Loucy (cell line): ENCODE measurements around the gene TMEM232.

Experiments used
- H2AFZ ChIP-seq: fragments of 200-600 bp; sonication (generic); 2 replicates; pipeline ENCODE4 v1.6.0; 2016; ENCODE audit warnings: antibody characterized with exemption, mild to moderate bottlenecking, low read length, moderate library complexity
- H3F3A ChIP-seq: fragments of 200-600 bp; 2 replicates; pipeline ENCODE4 v1.6.0; 2016; ENCODE audit warnings: antibody characterized with exemption, low read depth, mild to moderate bottlenecking
- H3K27me3 ChIP-seq: fragments of 200-600 bp; sonication (generic); 2 replicates; pipeline ENCODE4 v1.6.1; 2014; ENCODE audit warnings: low read length, mild to moderate bottlenecking; ENCODE audit not compliant: insufficient read depth, poor library complexity, severe bottlenecking
- H3K36me3 ChIP-seq: fragments of 200-600 bp; sonication (generic); 2 replicates; pipeline ENCODE4 v1.6.1; 2016; ENCODE audit warnings: low read length; ENCODE audit not compliant: insufficient read depth
- H3K4me1 ChIP-seq: fragments of 200-600 bp; sonication (generic); 2 replicates; pipeline ENCODE4 v1.5.1; 2014; ENCODE audit warnings: low read length, mild to moderate bottlenecking; ENCODE audit not compliant: insufficient read depth, poor library complexity, severe bottlenecking
- H3K4me2 ChIP-seq: fragments of 200-600 bp; sonication (generic); 2 replicates; pipeline ENCODE4 v1.6.0; 2014; ENCODE audit warnings: antibody characterized with exemption, low read length, low read depth, mild to moderate bottlenecking; ENCODE audit not compliant: poor library complexity, severe bottlenecking
- H3K4me3 ChIP-seq: fragments of 200-600 bp; sonication (generic); 2 replicates; pipeline ENCODE4 v1.5.1; 2014; ENCODE audit warnings: low read length, mild to moderate bottlenecking, mixed read lengths; ENCODE audit not compliant: poor library complexity, severe bottlenecking
- H3K79me2 ChIP-seq: fragments of 200-600 bp; sonication (generic); 2 replicates; pipeline ENCODE4 v1.6.1; 2014; ENCODE audit warnings: low read length; ENCODE audit not compliant: insufficient read depth
- H3K9ac ChIP-seq: fragments of 200-600 bp; sonication (generic); 2 replicates; pipeline ENCODE4 v1.6.0; 2014; ENCODE audit warnings: mild to moderate bottlenecking, low read depth, low read length, moderate library complexity; ENCODE audit not compliant: poor library complexity, severe bottlenecking
- H3K9me2 ChIP-seq: fragments of 200-600 bp; sonication (generic); replicated peaks from 2 replicates; pipeline ENCODE4 v1.6.1; 2016; ENCODE audit warnings: low read depth, low read length, mixed read lengths
- H3K9me3 ChIP-seq: fragments of 200-600 bp; sonication (generic); 2 replicates; pipeline ENCODE4 v1.6.1; 2014; ENCODE audit warnings: mild to moderate bottlenecking, antibody characterized with exemption, low read length, low read depth; ENCODE audit not compliant: insufficient read depth
- H4K20me1 ChIP-seq: fragments of 200-600 bp; sonication (generic); 2 replicates; pipeline ENCODE4 v1.6.0; 2014; ENCODE audit warnings: antibody characterized with exemption, low read length, mild to moderate bottlenecking; ENCODE audit not compliant: insufficient read depth, poor library complexity, severe bottlenecking
- CTCF ChIP-seq: fragments of 200-600 bp; sonication (generic); conservative IDR thresholded peaks from 2 replicates; pipeline ENCODE4 v1.5.1; 2014; ENCODE audit warnings: mild to moderate bottlenecking, antibody characterized with exemption, low read length
- EZH2phosphoT487 ChIP-seq: fragments of 200-600 bp; IDR thresholded peaks from 2 replicates; pipeline ENCODE4 v1.6.1; 2018; ENCODE audit warnings: antibody characterized with exemption, mild to moderate bottlenecking, moderate library complexity, borderline replicate concordance

Gene TMEM232

DNA sequence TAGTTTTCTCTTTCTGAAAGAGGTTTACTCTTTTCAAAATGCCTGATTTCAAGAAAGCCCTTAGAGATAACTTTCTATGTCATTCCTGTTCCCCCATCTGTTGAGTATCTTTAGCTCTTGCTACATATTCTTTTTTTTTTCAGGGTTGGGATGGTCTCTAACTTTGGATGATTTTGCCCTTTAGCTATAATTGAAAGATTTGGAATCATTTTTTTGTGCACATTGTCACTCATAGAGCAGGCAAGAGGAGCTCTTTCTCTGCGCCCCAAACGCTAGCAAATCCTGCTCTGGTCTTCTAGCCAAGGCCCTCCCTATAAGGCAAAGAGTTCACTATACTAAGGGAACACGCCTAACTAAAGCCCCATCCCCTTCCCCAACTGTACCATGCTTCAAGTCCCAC is 316.9 kb downstream of the TMEM232 start:
- Histone ChIP-seq H4K20me1 (no peaks in the 10 kb centered on the region), H3K4me2 (no peak overlapping the region), H3K9me3 (no peaks in the 10 kb centered on the region), H3K9me2 (no peaks in the 10 kb centered on the region), H3K9ac (no peak overlapping the region), H3K79me2 (no peaks in the 10 kb centered on the region), H3F3A (no peaks in the 10 kb centered on the region), H3K36me3 (no peaks in the 10 kb centered on the region), H3K27me3 (no peaks in the 10 kb centered on the region), H3K4me1 (no peaks in the 10 kb centered on the region), H2AFZ (no peak overlapping the region), H3K4me3 (no peak overlapping the region)
- TF ChIP-seq CTCF (no peak), EZH2phosphoT487 (no peak)

DNA sequence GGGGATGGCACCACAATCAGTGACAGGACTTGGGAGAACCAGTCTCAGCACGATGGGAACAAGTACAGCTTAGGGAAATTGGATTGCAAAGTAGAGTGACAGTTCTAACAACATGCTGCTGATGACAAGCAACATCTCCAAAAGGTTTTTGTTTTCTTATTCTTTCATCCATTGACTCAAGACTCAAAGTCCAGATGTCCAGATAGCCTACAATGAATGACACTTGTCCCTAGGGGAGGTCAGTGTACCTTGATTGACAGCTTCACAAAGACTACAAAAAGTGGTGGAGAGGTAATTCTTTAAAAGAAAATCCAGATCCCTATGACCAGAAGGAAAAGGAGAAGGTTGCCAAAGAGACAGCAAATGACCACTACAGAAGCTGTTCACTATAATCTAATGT is 323.9 kb downstream of the TMEM232 start:
- no peaks in the 10 kb centered on the region for H3F3A ChIP-seq
- no peaks in the 10 kb centered on the region for H3K9me3 ChIP-seq
- TF ChIP-seq EZH2phosphoT487 (no peak), CTCF (no peak)
- no peak overlapping the region for H3K4me2 ChIP-seq
- no peaks in the 10 kb centered on the region for H3K36me3 ChIP-seq
- no peaks in the 10 kb centered on the region for H3K9me2 ChIP-seq
- H3K4me3 ChIP-seq, result no peak overlapping the region
- H2AFZ ChIP-seq, result no peak overlapping the region
- no peaks in the 10 kb centered on the region for H3K27me3 ChIP-seq
- H3K79me2 ChIP-seq, result no peaks in the 10 kb centered on the region
- H3K9ac ChIP-seq, result no peak overlapping the region
- H4K20me1 ChIP-seq, result no peaks in the 10 kb centered on the region
- H3K4me1 ChIP-seq, result no peaks in the 10 kb centered on the region

DNA sequence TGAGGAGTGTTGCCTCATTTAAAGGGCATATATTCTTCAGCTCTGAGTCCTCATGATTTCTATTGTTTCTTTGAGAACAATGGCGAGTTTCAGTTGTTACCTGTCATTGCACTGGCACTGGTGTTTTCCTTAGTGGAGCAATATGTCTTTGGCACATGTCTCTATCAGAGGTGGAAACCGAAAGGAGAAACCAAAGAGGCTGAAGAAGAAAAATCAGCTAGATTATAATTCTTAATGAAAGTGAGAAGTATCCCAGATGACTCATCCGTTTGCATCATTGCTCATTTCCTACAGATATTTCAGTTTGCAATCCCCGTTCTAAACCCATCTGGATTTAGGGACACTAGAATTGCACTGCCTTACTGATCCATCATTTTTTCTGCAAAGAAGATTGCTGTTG is 324.6 kb downstream of the TMEM232 start:
- Histone ChIP-seq H3F3A (no peaks in the 10 kb centered on the region), H3K27me3 (no peaks in the 10 kb centered on the region), H3K9ac (no peak overlapping the region), H3K4me2 (no peak overlapping the region), H2AFZ (no peak overlapping the region), H3K4me3 (no peak overlapping the region), H3K4me1 (no peaks in the 10 kb centered on the region), H4K20me1 (no peaks in the 10 kb centered on the region), H3K79me2 (no peaks in the 10 kb centered on the region), H3K36me3 (no peaks in the 10 kb centered on the region), H3K9me2 (no peaks in the 10 kb centered on the region), H3K9me3 (no peaks in the 10 kb centered on the region)
- TF ChIP-seq CTCF (no peak), EZH2phosphoT487 (no peak)
